GM12891 (cell line): ENCODE results near the gene SLC8A3.

ENCODE experiments used
- PAX5 ChIP-seq: IDR thresholded peaks from 2 replicates; pipeline ENCODE4 v1.6.1; 2011; ENCODE audit warnings: low read length, moderate library complexity, mild to moderate bottlenecking; ENCODE audit not compliant: insufficient read depth, severe bottlenecking
- POLR2A ChIP-seq: IDR thresholded peaks from 2 replicates; pipeline ENCODE4 v1.6.1; 2011; ENCODE audit warnings: low read depth, low read length, control low read depth
- POLR2AphosphoS5 ChIP-seq: IDR thresholded peaks from 2 replicates; pipeline ENCODE4 v1.6.1; 2011; ENCODE audit warnings: low read depth, low read length, control low read depth
- SPI1 ChIP-seq: IDR thresholded peaks from 2 replicates; pipeline ENCODE4 v1.6.1; 2011; ENCODE audit warnings: low read depth, low read length, control low read depth
- TAF1 ChIP-seq: IDR thresholded peaks from 2 replicates; pipeline ENCODE4 v1.6.1; 2011; ENCODE audit warnings: low read depth, low read length, control low read depth

DNA sequence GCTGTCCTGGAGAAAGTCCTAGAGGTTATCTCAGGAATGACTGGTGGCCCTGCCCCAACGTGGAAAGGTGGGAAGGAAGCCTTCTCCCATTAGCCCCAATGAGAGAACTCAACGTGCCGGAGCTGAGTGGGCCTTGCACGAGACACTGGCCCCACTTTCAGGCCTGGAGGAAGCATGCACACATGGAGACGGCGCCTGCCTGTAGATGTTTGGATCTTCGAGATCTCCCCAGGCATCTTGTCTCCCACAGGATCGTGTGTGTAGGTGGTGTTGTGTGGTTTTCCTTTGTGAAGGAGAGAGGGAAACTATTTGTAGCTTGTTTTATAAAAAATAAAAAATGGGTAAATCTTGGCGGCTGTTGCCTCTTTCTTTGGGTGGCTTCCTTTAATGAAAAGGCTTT is 156.7 kb downstream of the SLC8A3 start:
- TF ChIP-seq POLR2A (no peak), TAF1 (no peak), PAX5 (no peak), POLR2AphosphoS5 (no peak), SPI1 (no peak)
